NCI-H1417 (cell line): ENCODE data around the gene LRRC17.
"Not testable (repeated sequence)": the region's sequence is repeated elsewhere in the genome, so short reads cannot be mapped to it uniquely, and the experiment has no call there.

Experiments
- DNase-seq, 3 experiments: peaks; one replicate each; lab custom pipeline; 2025; lab: John Stamatoyannopoulos, UW

LRRC17 gene

DNA sequence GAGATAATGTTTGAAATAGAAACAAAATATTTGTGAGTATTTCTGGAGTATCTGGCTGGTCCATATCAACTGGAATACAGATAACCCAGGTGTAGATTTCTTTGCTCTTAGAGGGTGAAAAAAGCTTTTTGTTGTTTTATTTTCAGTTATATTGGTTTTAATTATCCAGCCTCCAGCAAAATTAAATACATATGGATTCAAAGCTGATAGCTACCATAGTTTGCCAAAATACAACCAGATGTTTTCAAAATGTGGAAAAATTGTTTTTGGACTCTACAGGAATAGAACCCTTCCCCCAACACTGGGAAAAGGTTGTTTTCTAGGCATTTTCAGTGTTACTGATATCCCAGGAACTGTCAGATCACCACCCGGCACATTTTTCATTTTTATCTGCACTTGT, 30.1 kb downstream of the LRRC17 start:
- no peak for DNase-seq

DNA sequence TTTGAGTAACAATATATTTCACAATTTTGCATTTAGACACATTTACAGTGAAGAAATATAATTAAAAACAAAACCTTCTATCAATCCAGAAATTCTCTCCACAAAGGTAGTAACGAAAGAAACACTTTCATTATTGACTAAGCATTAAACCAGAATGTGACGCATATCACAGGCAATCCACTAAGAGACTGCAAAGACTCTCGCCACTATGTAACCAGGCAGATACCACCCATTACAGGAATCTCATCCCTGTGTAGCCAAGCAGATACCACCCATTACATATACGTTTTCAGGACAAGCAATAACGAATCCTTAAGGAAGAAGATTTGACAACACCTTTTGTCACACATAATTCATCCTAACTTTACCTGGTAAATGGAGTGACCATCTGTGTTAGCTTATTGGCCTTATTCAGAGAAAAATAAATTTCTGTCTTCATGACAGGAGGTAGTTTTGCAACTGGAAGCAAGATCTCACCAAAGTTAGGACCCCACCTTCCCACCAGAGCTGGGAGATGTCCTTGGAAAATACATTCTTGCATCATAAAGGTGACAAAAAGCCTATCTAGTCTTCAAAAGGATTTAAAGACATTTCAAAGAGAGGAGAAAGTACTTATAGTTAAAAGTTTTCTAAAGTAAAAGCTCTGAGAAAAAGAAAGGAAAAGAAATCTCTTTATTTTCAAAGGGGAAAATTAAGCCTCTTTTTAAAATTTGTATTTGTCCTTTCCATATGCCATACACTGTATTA, 30.8 kb downstream of the LRRC17 start:
- DNase-seq, result no peak

DNA sequence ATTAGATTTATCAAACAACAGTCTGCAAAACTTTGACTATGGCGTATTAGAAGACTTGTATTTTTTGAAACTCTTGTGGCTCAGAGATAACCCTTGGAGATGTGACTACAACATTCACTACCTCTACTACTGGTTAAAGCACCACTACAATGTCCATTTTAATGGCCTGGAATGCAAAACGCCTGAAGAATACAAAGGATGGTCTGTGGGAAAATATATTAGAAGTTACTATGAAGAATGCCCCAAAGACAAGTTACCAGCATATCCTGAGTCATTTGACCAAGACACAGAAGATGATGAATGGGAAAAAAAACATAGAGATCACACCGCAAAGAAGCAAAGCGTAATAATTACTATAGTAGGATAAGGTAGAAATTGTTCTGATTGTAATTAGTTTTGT, 31.4 kb downstream of the LRRC17 start:
- no peak for DNase-seq

DNA sequence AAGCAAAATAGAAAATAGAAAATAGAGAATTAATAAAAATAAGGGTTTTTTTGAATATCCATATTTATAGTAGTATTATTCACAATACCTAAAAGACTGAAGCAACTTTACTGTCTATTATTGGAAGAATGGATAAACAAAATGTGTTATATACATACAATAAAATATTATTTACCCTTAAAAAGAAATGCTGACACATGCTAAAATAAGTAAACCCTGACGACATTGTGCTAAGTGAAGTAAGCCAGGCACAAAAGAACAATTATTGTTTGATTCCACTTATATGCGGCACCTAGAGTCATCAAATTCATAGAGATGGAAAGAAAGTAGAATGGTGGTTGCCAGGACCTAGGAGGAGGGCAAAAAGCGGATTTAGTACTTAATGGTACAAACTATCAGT, 39.0 kb downstream of the LRRC17 start:
- no peak for DNase-seq

DNA sequence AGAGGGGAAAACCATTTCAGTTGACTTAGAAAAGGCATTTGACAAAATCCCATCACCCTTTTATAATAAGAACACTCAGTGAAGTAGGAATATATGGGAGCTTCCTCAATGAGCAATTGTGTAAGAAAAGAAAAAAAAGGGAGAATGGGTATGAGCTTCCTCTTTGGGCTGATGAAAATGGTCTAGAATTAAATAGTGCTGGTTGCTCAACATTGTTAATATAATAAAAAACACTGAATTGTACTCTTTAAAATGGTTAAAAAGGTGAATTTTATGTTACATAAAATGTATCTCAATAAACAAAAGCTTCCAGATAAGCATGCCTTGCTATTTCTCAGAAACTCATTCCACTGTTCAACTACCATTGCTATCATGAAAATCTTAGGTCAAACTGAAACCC, 40.6 kb downstream of the LRRC17 start:
- no peak for DNase-seq

- DNase-seq, result not testable (repeated sequence)
Observed at GRCh38 chr7:102954359-102954758, 41.6 kb downstream of the LRRC17 start.

- DNase-seq, result not testable (repeated sequence)
Observed at GRCh38 chr7:102958004-102958403, 45.2 kb downstream of the LRRC17 start.

DNA sequence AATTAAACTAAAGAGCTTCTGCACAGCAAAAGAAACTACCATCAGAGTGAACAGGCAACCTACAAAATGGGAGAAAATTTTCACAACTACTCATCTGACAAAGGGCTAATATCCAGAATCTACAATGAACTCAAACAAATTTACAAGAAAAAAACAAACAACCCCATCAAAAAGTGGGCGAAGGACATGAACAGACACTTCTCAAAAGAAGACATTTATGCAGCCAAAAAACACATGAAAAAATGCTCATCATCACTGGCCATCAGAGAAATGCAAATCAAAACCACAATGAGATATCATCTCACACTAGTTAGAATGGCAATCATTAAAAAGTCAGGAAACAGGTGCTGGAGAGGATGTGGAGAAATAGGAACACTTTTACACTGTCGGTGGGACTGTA, 49.2 kb downstream of the LRRC17 start:
- DNase-seq, result not testable (repeated sequence)

- no peak for DNase-seq
Observed at GRCh38 chr7:102966465-102966864, 53.7 kb downstream of the LRRC17 start.

GRCh38 chr7:102967798-102968197, 55.0 kb downstream of the LRRC17 start:
- no peak for DNase-seq

DNA sequence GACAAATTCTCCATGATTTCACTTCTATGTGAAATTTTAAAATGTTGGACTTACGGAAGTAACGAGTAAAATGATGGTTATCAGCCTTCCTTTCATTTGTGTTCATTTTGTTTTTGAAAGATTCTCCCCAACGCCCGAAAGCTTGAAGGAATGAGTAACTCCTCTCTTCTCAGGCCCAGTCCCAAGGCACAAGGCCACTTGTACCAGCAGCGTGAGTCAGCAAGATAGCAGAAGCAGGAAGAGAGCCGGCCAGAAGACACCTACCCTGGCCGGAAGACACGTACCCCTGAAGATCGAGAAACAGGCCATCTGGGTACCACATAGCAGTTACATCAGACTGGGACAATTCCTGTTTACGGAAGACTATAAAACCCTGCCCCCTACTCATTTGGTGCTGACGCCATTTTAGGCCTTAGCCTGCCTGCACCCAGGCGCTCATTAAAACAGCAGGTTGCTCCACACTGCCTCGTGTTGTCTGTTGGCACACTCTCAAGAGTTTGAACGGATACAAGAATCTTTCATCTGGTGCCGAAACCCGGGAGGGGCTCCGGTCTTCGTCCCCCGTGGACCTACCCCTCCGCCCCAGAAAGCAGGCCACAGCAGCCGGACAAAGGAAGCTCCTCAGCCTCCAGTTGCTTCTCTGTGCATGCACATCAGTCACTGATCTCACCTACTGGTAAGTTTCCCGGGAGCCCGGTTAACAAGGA, 60.4 kb downstream of the LRRC17 start:
- no peak for DNase-seq

DNA sequence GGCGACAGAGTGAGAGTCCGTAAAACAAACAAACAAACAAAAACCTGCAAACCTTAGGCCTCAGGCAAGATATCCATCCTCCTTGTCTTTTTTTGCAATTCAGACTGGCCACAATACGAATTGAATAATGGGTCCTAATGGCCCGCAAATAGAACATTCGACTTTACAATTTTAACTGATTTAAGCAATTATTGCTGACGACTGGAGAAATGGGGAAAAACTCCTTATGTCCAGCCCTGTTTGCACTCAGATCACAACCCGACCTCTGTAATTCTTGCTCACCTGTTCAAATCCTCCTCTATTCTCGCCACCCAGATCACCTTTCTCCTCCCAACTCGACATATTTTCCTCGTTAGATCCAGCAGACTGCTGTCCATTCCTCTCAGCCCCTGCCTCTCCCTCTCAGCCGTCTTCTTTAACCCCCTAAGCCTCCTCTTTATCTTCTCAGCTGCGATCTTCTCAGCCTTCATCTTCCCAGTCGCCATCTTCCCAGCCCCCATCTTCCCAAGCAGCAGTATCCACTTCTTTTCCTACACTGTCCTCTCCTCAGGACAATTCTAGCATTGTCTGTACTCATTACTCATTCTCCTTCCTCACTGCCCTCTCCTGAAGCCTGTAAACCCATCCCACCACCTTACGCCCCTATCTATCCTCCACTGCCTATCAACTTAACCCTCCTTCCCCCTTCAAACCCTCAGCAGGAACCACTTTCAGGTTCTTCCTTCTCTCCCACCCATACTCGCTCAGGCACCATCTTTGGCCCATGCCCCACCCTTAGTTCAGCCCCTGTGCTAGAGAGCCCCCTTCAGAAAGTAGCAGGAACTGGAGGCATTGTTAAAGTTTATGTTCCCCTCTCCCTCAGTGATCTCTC, 61.8 kb downstream of the LRRC17 start:
- DNase-seq, result no peak

GRCh38 chr7:102975854-102976253, 63.1 kb downstream of the LRRC17 start:
- no peak for DNase-seq

- DNase-seq, result no peak
Observed at GRCh38 chr7:102976493-102976892, 63.7 kb downstream of the LRRC17 start.

DNA sequence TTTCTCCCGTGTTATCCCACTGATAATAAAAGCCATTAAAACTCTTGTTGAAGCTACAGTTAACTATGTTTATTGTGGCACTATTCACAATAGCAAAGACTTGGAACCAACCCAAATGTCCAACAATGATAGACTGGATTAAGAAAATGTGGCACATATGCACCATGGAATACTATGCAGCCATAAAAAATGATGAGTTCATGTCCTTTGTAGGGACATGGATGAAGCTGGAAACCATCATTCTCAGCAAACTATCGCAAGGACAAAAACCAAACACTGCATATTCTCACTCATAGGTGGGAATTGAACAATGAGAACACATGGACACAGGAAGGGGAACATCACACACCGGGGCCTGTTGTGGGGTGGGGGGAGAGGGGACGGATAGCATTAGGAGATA, 64.8 kb downstream of the LRRC17 start:
- not testable (repeated sequence) for DNase-seq

- DNase-seq, result no peak
Observed at GRCh38 chr7:102978284-102978683, 65.5 kb downstream of the LRRC17 start.

DNA sequence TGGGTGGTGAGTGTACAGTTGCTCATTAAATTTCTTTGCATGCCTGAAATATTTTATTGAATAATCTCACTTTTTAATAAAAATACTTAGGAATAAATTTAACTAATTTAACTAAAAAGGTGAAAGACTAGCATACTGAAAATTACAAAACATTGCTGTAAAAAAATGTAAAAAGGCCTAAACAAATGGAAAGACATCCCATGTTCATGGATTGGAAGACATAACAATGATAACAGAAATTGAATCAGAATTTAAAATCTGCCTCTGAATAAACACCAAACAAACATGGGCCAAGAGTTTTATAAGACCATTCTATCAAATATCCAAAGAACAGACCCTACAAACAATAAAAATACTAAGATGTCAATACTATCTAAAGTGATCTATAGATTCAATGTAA, 66.9 kb downstream of the LRRC17 start:
- DNase-seq, result no peak

GRCh38 chr7:102981451-102981850, 68.7 kb downstream of the LRRC17 start:
- DNase-seq, result no peak

GRCh38 chr7:102982235-102982634, 69.4 kb downstream of the LRRC17 start:
- no peak for DNase-seq

DNA sequence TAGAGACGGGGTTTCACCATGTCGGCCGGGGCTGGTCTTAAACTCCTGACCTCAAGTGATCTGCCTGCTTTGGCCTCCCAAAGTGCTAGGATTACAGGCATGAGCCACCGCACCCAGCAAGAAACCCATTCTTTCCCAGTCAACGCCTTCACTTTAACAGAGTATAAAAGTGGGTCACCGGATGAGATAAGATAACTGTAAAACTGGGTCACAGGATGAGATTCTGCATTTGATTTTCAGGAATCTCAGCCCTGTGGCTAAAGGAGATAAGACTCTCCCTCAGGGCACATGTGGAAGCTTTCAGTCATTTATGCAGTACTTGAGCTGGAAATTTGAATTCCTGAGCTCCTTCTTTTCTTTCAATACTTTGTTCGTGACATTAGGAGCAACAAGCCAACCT, 70.8 kb downstream of the LRRC17 start:
- DNase-seq, result no peak

GRCh38 chr7:102985176-102985783, 72.5 kb downstream of the LRRC17 start:
- DNase-seq, result no peak

- DNase-seq, result no peak
Observed at GRCh38 chr7:102988088-102988487, 75.3 kb downstream of the LRRC17 start.
